Fibroblast of lung (primary cell): Measurements from ENCODE around the gene WDR43.

ENCODE experiments used
- EZH2 ChIP-seq: IDR thresholded peaks from 2 replicates; pipeline ENCODE4 v1.5.1; 2012; ENCODE audit warnings: low read length, control low read depth, mild to moderate bottlenecking; ENCODE audit errors: missing control alignments
- TF ChIP-seq, protein P1 (sequence below), 2 donors: IDR thresholded peaks in 1 of 2; conservative IDR thresholded peaks in 1 of 2; 1 replicate in 1 of 2; 2 replicates in 1 of 2; pipeline ENCODE4 v1.5.1; 2011 to 2012; ENCODE audit warnings: low read length in 2 of 2, control low read depth in 1 of 2, inconsistent platforms in 1 of 2, low read depth in 1 of 2, mild to moderate bottlenecking in 1 of 2

DNA sequence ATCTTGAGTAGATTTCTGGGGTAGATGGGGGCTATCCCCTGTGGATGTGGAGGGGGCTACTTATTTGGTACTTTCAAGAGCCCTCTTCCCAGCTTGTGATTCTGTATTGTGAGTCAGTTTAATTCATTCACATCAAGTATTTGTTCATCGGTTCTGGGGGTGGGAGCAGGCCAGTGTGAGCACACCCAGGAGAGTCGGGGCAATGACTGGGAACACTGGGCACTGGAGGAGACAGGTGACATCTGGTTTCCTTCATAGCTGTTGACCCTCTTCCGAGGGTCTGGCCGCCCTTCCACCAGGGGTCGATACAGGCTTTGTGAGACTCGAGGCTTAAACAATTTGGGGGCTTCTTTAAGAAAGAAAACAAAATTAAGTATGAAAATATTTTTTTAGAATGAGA is 84.1 kb downstream of the WDR43 start:
- TF ChIP-seq, protein P1, sequence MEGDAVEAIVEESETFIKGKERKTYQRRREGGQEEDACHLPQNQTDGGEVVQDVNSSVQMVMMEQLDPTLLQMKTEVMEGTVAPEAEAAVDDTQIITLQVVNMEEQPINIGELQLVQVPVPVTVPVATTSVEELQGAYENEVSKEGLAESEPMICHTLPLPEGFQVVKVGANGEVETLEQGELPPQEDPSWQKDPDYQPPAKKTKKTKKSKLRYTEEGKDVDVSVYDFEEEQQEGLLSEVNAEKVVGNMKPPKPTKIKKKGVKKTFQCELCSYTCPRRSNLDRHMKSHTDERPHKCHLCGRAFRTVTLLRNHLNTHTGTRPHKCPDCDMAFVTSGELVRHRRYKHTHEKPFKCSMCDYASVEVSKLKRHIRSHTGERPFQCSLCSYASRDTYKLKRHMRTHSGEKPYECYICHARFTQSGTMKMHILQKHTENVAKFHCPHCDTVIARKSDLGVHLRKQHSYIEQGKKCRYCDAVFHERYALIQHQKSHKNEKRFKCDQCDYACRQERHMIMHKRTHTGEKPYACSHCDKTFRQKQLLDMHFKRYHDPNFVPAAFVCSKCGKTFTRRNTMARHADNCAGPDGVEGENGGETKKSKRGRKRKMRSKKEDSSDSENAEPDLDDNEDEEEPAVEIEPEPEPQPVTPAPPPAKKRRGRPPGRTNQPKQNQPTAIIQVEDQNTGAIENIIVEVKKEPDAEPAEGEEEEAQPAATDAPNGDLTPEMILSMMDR (conservative IDR thresholded peaks at IDR 0.05 in 1 of 2, IDR thresholded peaks at IDR 0.05 in 1 of 2; ENCODE audit: low read depth in 1 of 2, low read length in 2 of 2): no peak
- TF ChIP-seq EZH2: no peak
